HepG2 (cell line): ENCODE measurements around the gene DNAAF1. TPM values are rescaled to one million over a fixed set of nuclear protein-coding genes. Genes with fewer than 3 reads are reported as not detected.

Experiments used
- ATAC-seq: fragments of 200-7000 bp; cut with Tn5 transposase; 3 replicates; pipeline ENCODE4 v1.9.1; 2020; ENCODE audit warnings: mild to moderate bottlenecking, moderate library complexity
- BruUV-seq: library from RNA; stranded (reverse); fragments of 400-500 nt; replicated peaks from 2 replicates; lab custom pipeline; 2021; lab: Mats Ljungman, UMichigan
- CTCF ChIA-PET: fragments of 300-600 bp; formaldehyde crosslinking; extraction: SDS; loops from one replicate; lab custom pipeline; 2021; ENCODE audit warnings: low total read pairs, inconsistent platforms, low intra/inter-chr PET ratio; lab: Yijun Ruan, JAX
- POLR2A ChIA-PET: fragments of 350-600 bp; sonication (Branson Sonifier 250); formaldehyde crosslinking; loops from one replicate; lab custom pipeline; 2020; ENCODE audit warnings: antibody characterized with exemption, inconsistent platforms; lab: Yijun Ruan, JAX
- DNase-seq: peaks from one replicate; pipeline ENCODE4 v3.0.0-alpha.2; 2015; ENCODE audit warnings: low spot score
- FAIRE-seq: peaks from 3 replicates; lab custom pipeline; 2011; peaks lifted over from hg19 to GRCh38; lab: Jason Lieb, UNC
- H2AFZ ChIP-seq: one replicate; pipeline ENCODE4 v1.6.1; 2011; ENCODE audit warnings: low read length, inconsistent platforms
- H3K27ac ChIP-seq: fragments of 300-600 bp; 3 replicates; pipeline ENCODE4 v1.8.0; 2011; ENCODE audit warnings: mixed run types, mild to moderate bottlenecking, mixed read lengths, low read length, inconsistent platforms; ENCODE audit not compliant: insufficient read depth; ENCODE audit errors: extremely low read length
- H3K27me3 ChIP-seq, 2 experiments: fragments of 200-600 bp in 1 of 2; 2 replicates in 1 of 2; 3 replicates in 1 of 2; pipeline versions ENCODE4 v1.6.0 to v1.8.0; 2011; ENCODE audit warnings: low read length in 2 of 2, mild to moderate bottlenecking in 2 of 2, moderate library complexity in 2 of 2, inconsistent platforms in 1 of 2; ENCODE audit not compliant: insufficient read depth in 2 of 2, control insufficient read depth in 1 of 2
- H3K36me3 ChIP-seq, 2 experiments: fragments of 200-600 bp in 1 of 2; replicated peaks in 1 of 2; 2 replicates in 1 of 2; 3 replicates in 1 of 2; pipeline versions ENCODE4 v1.5.1 to v1.8.0; 2011; ENCODE audit warnings: low read length in 2 of 2, inconsistent platforms in 1 of 2; ENCODE audit not compliant: insufficient read depth in 2 of 2, control insufficient read depth in 1 of 2
- H3K4me1 ChIP-seq: 2 replicates; pipeline ENCODE4 v1.5.1; 2012; ENCODE audit warnings: low read length, inconsistent platforms; ENCODE audit not compliant: insufficient read depth
- H3K4me2 ChIP-seq: 2 replicates; pipeline ENCODE4 v1.6.0; 2011; ENCODE audit warnings: low read depth, low read length, inconsistent platforms
- H3K4me3 ChIP-seq, 3 experiments: fragments of 200-600 bp in 1 of 3; sonication (generic), shearing (Covaris generic) in 1 of 3; replicated peaks in 1 of 3; 2 replicates each; pipeline ENCODE4 v1.5.1; 2011 to 2016; ENCODE audit warnings: low read length in 3 of 3, inconsistent platforms in 2 of 3, low read depth in 2 of 3, mild to moderate bottlenecking in 2 of 3, control low read depth in 1 of 3, mixed read lengths in 1 of 3; ENCODE audit not compliant: insufficient read depth in 1 of 3
- H3K79me2 ChIP-seq: one replicate; pipeline ENCODE4 v1.6.1; 2011; ENCODE audit warnings: low read length, inconsistent platforms; ENCODE audit not compliant: insufficient read depth
- H3K9ac ChIP-seq: 2 replicates; pipeline ENCODE4 v1.6.0; 2011; ENCODE audit warnings: mild to moderate bottlenecking, low read depth, low read length, inconsistent platforms; ENCODE audit not compliant: insufficient read depth
- H3K9me3 ChIP-seq: 2 replicates; pipeline ENCODE4 v1.5.1; 2012; ENCODE audit warnings: mild to moderate bottlenecking, low read length
- H4K20me1 ChIP-seq: 2 replicates; pipeline ENCODE4 v1.6.0; 2011; ENCODE audit warnings: inconsistent platforms, mild to moderate bottlenecking, low read length, moderate library complexity; ENCODE audit not compliant: insufficient read depth
- JUNB ChIP-seq: sonication (generic); formaldehyde crosslinking; IDR thresholded peaks from 2 replicates; pipeline ENCODE4 v1.8.0; 2022; ENCODE audit warnings: missing genetic modification reagents, mild to moderate bottlenecking, borderline replicate concordance
- KDM3A ChIP-seq: IDR thresholded peaks from 2 replicates; pipeline ENCODE4 v1.6.1; 2018; ENCODE audit warnings: low read depth, missing compliant biosample characterization
- MTA1 ChIP-seq: sonication (generic); formaldehyde crosslinking; IDR thresholded peaks from 2 replicates; pipeline ENCODE4 v1.4.0; 2020; ENCODE audit warnings: missing genetic modification reagents, mild to moderate bottlenecking, borderline replicate concordance
- NFAT5 ChIP-seq: sonication (generic); formaldehyde crosslinking; IDR thresholded peaks from 2 replicates; pipeline ENCODE4 v1.4.0; 2020; ENCODE audit warnings: missing genetic modification reagents
- TERF1 ChIP-seq: sonication (generic); formaldehyde crosslinking; IDR thresholded peaks from 2 replicates; pipeline ENCODE4 v1.8.0; 2022; ENCODE audit warnings: mild to moderate bottlenecking, missing genetic modification reagents, moderate library complexity
- ZNF260 ChIP-seq: sonication (generic); formaldehyde crosslinking; IDR thresholded peaks from 2 replicates; pipeline ENCODE4 v1.4.0; 2020; ENCODE audit warnings: missing genetic modification reagents, low read depth, mild to moderate bottlenecking, borderline replicate concordance
- ZNF281 ChIP-seq: sonication (generic); formaldehyde crosslinking; IDR thresholded peaks from 2 replicates; pipeline ENCODE4 v1.4.0; 2020; ENCODE audit warnings: missing genetic modification reagents, borderline replicate concordance
- ZNF556 ChIP-seq: sonication (generic); formaldehyde crosslinking; IDR thresholded peaks from 2 replicates; pipeline ENCODE4 v1.4.0; 2020; ENCODE audit warnings: mild to moderate bottlenecking, missing genetic modification reagents, borderline replicate concordance
- ZNF672 ChIP-seq: sonication (generic); formaldehyde crosslinking; IDR thresholded peaks from 2 replicates; pipeline ENCODE4 v1.8.1; 2022; ENCODE audit warnings: missing genetic modification reagents
- ZNF7 ChIP-seq: IDR thresholded peaks from 2 replicates; pipeline ENCODE4 v1.6.1; 2016; ENCODE audit warnings: missing biosample characterization, missing genetic modification reagents
- ZXDC ChIP-seq: sonication (generic); formaldehyde crosslinking; IDR thresholded peaks from 2 replicates; pipeline ENCODE4 v1.5.0; 2020; ENCODE audit warnings: mild to moderate bottlenecking, missing genetic modification reagents
- WGBS: methylation state at CpG from one replicate; pipeline ENCODE4 v1.1.6; 2017; ENCODE audit warnings: low lambda C conversion rate; 5-methylcytosine and 5-hydroxymethylcytosine counted together
- in situ Hi-C: cut with HindIII; loops from 2 replicates; pipeline ENCODE4 v1.10.0; 2017; ENCODE audit warnings: low pct_unique_long_range_greater_than_20kb; ENCODE audit not compliant: extremely low pct_ligation_motif_present
- intact Hi-C: fragments of 100-400 bp; cut with micrococcal nuclease; formaldehyde crosslinking; loops from one replicate; pipeline ENCODE4 v1.10.0; 2022; ENCODE audit not compliant: unreplicated experiment
- polyA plus RNA-seq, 8 experiments: library from polyadenylated mRNA; depleted of rRNA in 3 of 8; stranded (reverse) in 7 of 8; unstranded in 1 of 8; fragments of >200 nt; fragmentation: Illumina TruSeq in 4 of 8; extraction: Trizol in 4 of 8; gene quantifications; 2 replicates each; pipeline versions ENCODE4 v1.2.1 to v1.2.3, GENCODE V29; 2011 to 2016; ENCODE audit warnings: low read depth in 4 of 8, missing spikeins in 1 of 8, mixed read lengths in 1 of 8; ENCODE audit not compliant: insufficient read depth in 1 of 8
- total RNA-seq, 5 experiments: library from RNA; depleted of rRNA; stranded (reverse); fragments of >200 nt; fragmentation: Illumina TruSeq; extraction: Trizol; gene quantifications; 2 replicates each; pipeline ENCODE4 v1.2.3, GENCODE V29; 2016; ENCODE audit warnings: low read depth in 1 of 5

The DNAAF1 gene
- total and polyA plus RNA-seq, 2 of the 13 experiments (the other 11 are each of a cell fraction or from before 2014, with no cell fraction given): 0.04 TPM; not detected in 1

- peaks cover 6% of the 10 kb centered on the region; the same call in 1 of the 2 replicates for H3K4me1 ChIP-seq
- no peak overlapping the region for H3K9ac ChIP-seq
- FAIRE-seq: no peak
- no peaks in the 10 kb centered on the region for H3K79me2 ChIP-seq
- H3K36me3 ChIP-seq: no peaks in the 10 kb centered on the region
- no peak overlapping the region for H3K4me3 ChIP-seq
- 3% methylated on average over 1 of the region's 1 CpG for WGBS
- BruUV-seq: no TSS peak
- ChIA-PET CTCF (no interaction called here), POLR2A (no interaction called here)
- no peak for ATAC-seq
- no peak overlapping the region for H3K27ac ChIP-seq
- H3K4me2 ChIP-seq: no peak overlapping the region
- H2AFZ ChIP-seq: no peak overlapping the region
- no peaks in the 10 kb centered on the region; the same call in 1 of the 2 replicates for H4K20me1 ChIP-seq
- intact Hi-C loops (no loop called here), in situ Hi-C loops (no loop called here)
- peaks cover 4 to 77% of the 10 kb centered on the region in 2 experiments for H3K27me3 ChIP-seq
- H3K9me3 ChIP-seq: no peaks in the 10 kb centered on the region
- DNase-seq: no peak
- TF ChIP-seq KDM3A (CRISPR knock-in tag) (no peak), ZXDC (CRISPR knock-in tag) (no peak), TERF1 (CRISPR knock-in tag) (no peak), NFAT5 (CRISPR knock-in tag) (no peak), MTA1 (CRISPR knock-in tag) (no peak), ZNF260 (CRISPR knock-in tag) (no peak), ZNF281 (CRISPR knock-in tag) (no peak), ZNF556 (CRISPR knock-in tag) (no peak), ZNF672 (no peak), JUNB (CRISPR knock-in tag) (no peak), ZNF7 (CRISPR knock-in tag) (no peak)
Measured at GRCh38 chr16:84159800-84160199, 14.7 kb downstream of the DNAAF1 start.
